Measurements from ENCODE around the gene SPAG16.
"Not testable (repeated sequence)": the region's sequence is repeated elsewhere in the genome, so short reads cannot be mapped to it uniquely, and the experiment has no call there.

The SPAG16 gene

DNA sequence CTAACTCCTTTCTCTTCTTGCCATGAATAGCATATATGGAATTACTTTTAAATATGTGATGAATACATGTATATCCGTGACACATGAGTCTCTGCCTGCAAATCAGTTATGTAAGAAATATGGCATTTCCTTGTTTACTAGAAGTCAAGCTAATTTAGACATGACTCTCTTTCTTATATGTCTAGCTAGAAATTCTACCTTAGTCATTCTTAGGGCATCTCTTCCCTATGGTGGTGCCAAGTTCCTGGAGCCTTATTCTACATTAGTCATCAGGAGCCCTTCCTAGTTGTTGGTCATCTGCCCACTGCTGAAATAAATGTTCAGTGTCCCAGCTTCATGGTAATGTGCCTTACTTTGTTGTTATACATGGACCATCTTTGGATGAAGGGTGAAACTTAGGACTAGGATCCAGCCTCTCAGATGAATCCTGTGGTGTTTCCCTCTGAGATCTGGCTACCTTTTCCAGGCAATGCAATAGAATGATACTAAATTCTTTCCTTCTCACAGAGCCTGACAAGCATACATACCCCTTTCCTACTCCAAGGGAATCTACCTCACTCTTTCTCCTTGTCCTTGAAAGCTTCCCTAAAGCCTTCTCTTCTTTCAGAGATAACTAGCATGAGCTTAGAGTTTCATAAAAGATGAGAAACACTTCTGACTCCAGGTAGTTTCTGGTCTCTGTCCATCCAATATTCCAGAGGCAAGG is 711.3 kb downstream of the SPAG16 start:
- Histone ChIP-seq H3K9ac (ENCODE audit: low read length) (no peak overlapping the region), H3K36me3 (ENCODE audit: insufficient read depth, low read length) (no peaks in the 10 kb centered on the region), H4K20me1 (ENCODE audit: insufficient read depth, low read length) (no peaks in the 10 kb centered on the region), H3K9me2 (ENCODE audit: low read depth, low read length) (no peaks in the 10 kb centered on the region), H3K4me2 (ENCODE audit: low read length) (no peak overlapping the region), H3K27ac (ENCODE audit: low read depth, low read length, poor library complexity, severe bottlenecking) (no peak overlapping the region), H3K4me1 (ENCODE audit: insufficient read depth, low read length, severe bottlenecking) (no peaks in the 10 kb centered on the region), H3K27me3 (ENCODE audit: insufficient read depth, low read length) (no peaks in the 10 kb centered on the region), H3K79me2 (ENCODE audit: insufficient read depth, low read length) (no peaks in the 10 kb centered on the region), H3F3A (ENCODE audit: insufficient read depth, low read length) (no peaks in the 10 kb centered on the region), H3K9me3 (ENCODE audit: low read length) (no peaks in the 10 kb centered on the region), H3K4me3 (ENCODE audit: low read depth, low read length, poor library complexity, severe bottlenecking) (no peak overlapping the region), H2AFZ (ENCODE audit: low read length) (no peak overlapping the region)
- TF ChIP-seq EZH2 (IDR thresholded peaks at IDR 0.05; ENCODE audit: borderline replicate concordance, low read length), result no peak
- TF ChIP-seq, protein P1, sequence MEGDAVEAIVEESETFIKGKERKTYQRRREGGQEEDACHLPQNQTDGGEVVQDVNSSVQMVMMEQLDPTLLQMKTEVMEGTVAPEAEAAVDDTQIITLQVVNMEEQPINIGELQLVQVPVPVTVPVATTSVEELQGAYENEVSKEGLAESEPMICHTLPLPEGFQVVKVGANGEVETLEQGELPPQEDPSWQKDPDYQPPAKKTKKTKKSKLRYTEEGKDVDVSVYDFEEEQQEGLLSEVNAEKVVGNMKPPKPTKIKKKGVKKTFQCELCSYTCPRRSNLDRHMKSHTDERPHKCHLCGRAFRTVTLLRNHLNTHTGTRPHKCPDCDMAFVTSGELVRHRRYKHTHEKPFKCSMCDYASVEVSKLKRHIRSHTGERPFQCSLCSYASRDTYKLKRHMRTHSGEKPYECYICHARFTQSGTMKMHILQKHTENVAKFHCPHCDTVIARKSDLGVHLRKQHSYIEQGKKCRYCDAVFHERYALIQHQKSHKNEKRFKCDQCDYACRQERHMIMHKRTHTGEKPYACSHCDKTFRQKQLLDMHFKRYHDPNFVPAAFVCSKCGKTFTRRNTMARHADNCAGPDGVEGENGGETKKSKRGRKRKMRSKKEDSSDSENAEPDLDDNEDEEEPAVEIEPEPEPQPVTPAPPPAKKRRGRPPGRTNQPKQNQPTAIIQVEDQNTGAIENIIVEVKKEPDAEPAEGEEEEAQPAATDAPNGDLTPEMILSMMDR (IDR thresholded peaks at IDR 0.05; ENCODE audit: low read length), result no peak

DNA sequence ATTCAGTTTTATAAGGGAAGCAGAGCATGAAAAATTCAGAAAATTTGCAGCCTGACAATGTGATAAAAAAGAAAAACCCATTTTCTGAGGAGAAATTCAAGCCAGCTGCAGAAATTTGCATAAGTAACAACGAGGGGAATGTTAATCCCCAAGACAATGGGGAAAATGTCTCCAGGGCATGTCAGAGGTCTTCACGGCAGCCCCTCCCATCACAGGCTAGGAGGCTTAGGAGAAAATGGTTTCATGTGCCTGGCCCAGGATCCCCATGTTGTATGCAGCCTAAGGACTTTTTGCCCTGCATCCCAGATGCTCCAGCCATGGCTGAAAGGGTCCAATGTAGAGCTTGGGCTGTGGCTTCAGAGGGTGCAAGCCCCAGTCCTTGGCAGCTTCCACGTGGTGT is 714.7 kb downstream of the SPAG16 start:
- H3K27me3 ChIP-seq (ENCODE audit: insufficient read depth, low read length), result not testable (repeated sequence)

DNA sequence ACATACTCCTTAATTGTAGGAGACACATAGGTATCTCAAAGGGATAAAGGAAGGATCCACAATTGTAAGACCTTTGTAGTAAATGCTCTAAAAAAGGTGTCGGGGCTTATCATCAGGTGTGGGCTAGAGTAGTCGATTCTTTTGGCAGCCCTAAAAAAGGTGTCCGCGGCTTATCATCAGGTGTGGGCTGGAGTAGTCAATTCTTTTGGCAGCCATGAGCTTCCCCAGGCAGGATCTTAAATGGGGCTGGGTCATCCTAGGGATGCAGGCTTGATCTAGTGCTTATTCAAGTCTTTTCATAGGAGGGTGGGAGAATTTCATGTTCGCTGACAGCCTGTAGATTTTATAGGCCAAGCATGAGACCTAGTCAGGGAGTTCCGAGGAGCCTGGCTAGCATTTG is 720.2 kb downstream of the SPAG16 start:
- no peaks in the 10 kb centered on the region for H4K20me1 ChIP-seq (ENCODE audit: insufficient read depth, low read length)
- no peak overlapping the region for H2AFZ ChIP-seq (ENCODE audit: low read length)
- H3K27me3 ChIP-seq (ENCODE audit: insufficient read depth, low read length), result no peaks in the 10 kb centered on the region
- H3K4me2 ChIP-seq (ENCODE audit: low read length), result no peak overlapping the region
- no peak overlapping the region for H3K27ac ChIP-seq (ENCODE audit: low read depth, low read length, poor library complexity, severe bottlenecking)
- H3K4me3 ChIP-seq (ENCODE audit: low read depth, low read length, poor library complexity, severe bottlenecking), result no peak overlapping the region
- H3K4me1 ChIP-seq (ENCODE audit: insufficient read depth, low read length, severe bottlenecking), result no peaks in the 10 kb centered on the region
- no peak overlapping the region for H3K9ac ChIP-seq (ENCODE audit: low read length)
- H3K36me3 ChIP-seq (ENCODE audit: insufficient read depth, low read length), result no peaks in the 10 kb centered on the region
- no peaks in the 10 kb centered on the region for H3K9me3 ChIP-seq (ENCODE audit: low read length)
- no peaks in the 10 kb centered on the region for H3K79me2 ChIP-seq (ENCODE audit: insufficient read depth, low read length)
- H3F3A ChIP-seq (ENCODE audit: insufficient read depth, low read length), result no peaks in the 10 kb centered on the region
- TF ChIP-seq, protein P1 (IDR thresholded peaks at IDR 0.05; ENCODE audit: low read length), result no peak
- no peak for TF ChIP-seq EZH2 (IDR thresholded peaks at IDR 0.05; ENCODE audit: borderline replicate concordance, low read length)
- no peaks in the 10 kb centered on the region for H3K9me2 ChIP-seq (ENCODE audit: low read depth, low read length)

More for the DNA sequence above, 714.7 kb downstream of the SPAG16 start:
- not testable (repeated sequence) for H3K4me3 ChIP-seq (ENCODE audit: low read depth, low read length, poor library complexity, severe bottlenecking); H4K20me1 ChIP-seq (ENCODE audit: insufficient read depth, low read length); H3K4me2 ChIP-seq (ENCODE audit: low read length); H3K79me2 ChIP-seq (ENCODE audit: insufficient read depth, low read length); H2AFZ ChIP-seq (ENCODE audit: low read length); H3K9ac ChIP-seq (ENCODE audit: low read length); H3F3A ChIP-seq (ENCODE audit: insufficient read depth, low read length); H3K4me1 ChIP-seq (ENCODE audit: insufficient read depth, low read length, severe bottlenecking); H3K36me3 ChIP-seq (ENCODE audit: insufficient read depth, low read length); H3K9me2 ChIP-seq (ENCODE audit: low read depth, low read length); H3K27ac ChIP-seq (ENCODE audit: low read depth, low read length, poor library complexity, severe bottlenecking); H3K9me3 ChIP-seq (ENCODE audit: low read length)

DNA sequence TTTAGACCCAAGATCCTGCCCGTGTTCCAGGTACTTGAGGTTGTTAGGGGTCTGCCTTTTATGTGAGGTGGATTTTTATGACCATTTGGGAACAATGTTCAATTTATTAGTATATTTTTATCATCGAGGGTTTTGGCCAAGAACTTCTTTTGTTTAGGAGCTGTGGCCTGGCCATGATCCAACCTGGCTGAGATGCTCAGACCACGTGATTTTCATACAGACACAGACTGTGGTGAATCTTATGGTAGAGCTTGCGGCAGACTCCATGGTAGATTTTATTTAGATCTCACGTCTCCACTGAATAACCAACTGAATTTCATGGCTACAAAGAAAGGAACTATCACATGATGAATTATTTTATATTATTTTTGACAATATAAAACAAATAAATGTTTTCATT is 721.1 kb downstream of the SPAG16 start:
- Histone ChIP-seq H3K9me2 (ENCODE audit: low read depth, low read length) (no peaks in the 10 kb centered on the region), H3K27ac (ENCODE audit: low read depth, low read length, poor library complexity, severe bottlenecking) (no peak overlapping the region), H3K9ac (ENCODE audit: low read length) (no peak overlapping the region), H3F3A (ENCODE audit: insufficient read depth, low read length) (no peaks in the 10 kb centered on the region), H4K20me1 (ENCODE audit: insufficient read depth, low read length) (no peaks in the 10 kb centered on the region), H3K4me3 (ENCODE audit: low read depth, low read length, poor library complexity, severe bottlenecking) (no peak overlapping the region), H3K9me3 (ENCODE audit: low read length) (no peaks in the 10 kb centered on the region), H3K36me3 (ENCODE audit: insufficient read depth, low read length) (no peaks in the 10 kb centered on the region), H3K79me2 (ENCODE audit: insufficient read depth, low read length) (no peaks in the 10 kb centered on the region), H3K4me1 (ENCODE audit: insufficient read depth, low read length, severe bottlenecking) (no peaks in the 10 kb centered on the region), H3K27me3 (ENCODE audit: insufficient read depth, low read length) (no peaks in the 10 kb centered on the region), H3K4me2 (ENCODE audit: low read length) (no peak overlapping the region), H2AFZ (ENCODE audit: low read length) (no peak overlapping the region)
- no peak for TF ChIP-seq EZH2 (IDR thresholded peaks at IDR 0.05; ENCODE audit: borderline replicate concordance, low read length)
- TF ChIP-seq, protein P1 (IDR thresholded peaks at IDR 0.05; ENCODE audit: low read length), result no peak

All from OCI-LY1 (cell line).